MM.1S (cell line): ENCODE data around the gene B4GALNT1.

ENCODE experiments used
- DNase-seq: peaks from one replicate; pipeline ENCODE4 v3.0.0-alpha.2; 2015
- H2AFZ ChIP-seq: fragments of 300-600 bp; sonication (generic); 2 replicates; pipeline ENCODE4 v1.6.0; 2016; ENCODE audit warnings: antibody characterized with exemption, low read length
- H3F3A ChIP-seq: fragments of 300-600 bp; sonication (generic); 2 replicates; pipeline ENCODE4 v1.6.1; 2016; ENCODE audit warnings: mild to moderate bottlenecking, antibody characterized with exemption, low read length, moderate library complexity, mixed read lengths; ENCODE audit not compliant: insufficient read depth
- H3K27ac ChIP-seq: fragments of 300-600 bp; sonication (generic); 2 replicates; pipeline ENCODE4 v1.5.1; 2016; ENCODE audit warnings: mild to moderate bottlenecking, low read length
- H3K27me3 ChIP-seq: fragments of 300-600 bp; sonication (generic); replicated peaks from 2 replicates; pipeline ENCODE4 v1.6.0; 2016; ENCODE audit warnings: low read length; ENCODE audit not compliant: insufficient read depth
- H3K36me3 ChIP-seq: fragments of 300-600 bp; sonication (generic); replicated peaks from 2 replicates; pipeline ENCODE4 v1.6.1; 2016; ENCODE audit warnings: mild to moderate bottlenecking, low read length, mixed read lengths; ENCODE audit not compliant: insufficient read depth
- H3K4me1 ChIP-seq: fragments of 300-600 bp; sonication (generic); 2 replicates; pipeline ENCODE4 v1.6.1; 2016; ENCODE audit warnings: low read length, mixed read lengths
- H3K4me2 ChIP-seq: fragments of 300-600 bp; sonication (generic); 2 replicates; pipeline ENCODE4 v1.6.0; 2016; ENCODE audit warnings: low read depth, low read length
- H3K4me3 ChIP-seq: fragments of 300-600 bp; sonication (generic); 2 replicates; pipeline ENCODE4 v1.5.1; 2016; ENCODE audit warnings: low read length, mixed read lengths
- H3K79me2 ChIP-seq: fragments of 300-600 bp; sonication (generic); 2 replicates; pipeline ENCODE4 v1.6.1; 2016; ENCODE audit warnings: mixed run types, low read length, mixed read lengths
- H3K9ac ChIP-seq: fragments of 300-600 bp; sonication (generic); 2 replicates; pipeline ENCODE4 v1.6.1; 2016; ENCODE audit warnings: low read length, mixed read lengths
- H3K9me2 ChIP-seq: fragments of 300-600 bp; sonication (generic); replicated peaks from 2 replicates; pipeline ENCODE4 v1.6.1; 2016; ENCODE audit warnings: mild to moderate bottlenecking, low read length, mixed read lengths; ENCODE audit not compliant: insufficient read depth
- H3K9me3 ChIP-seq: fragments of 300-600 bp; sonication (generic); replicated peaks from 2 replicates; pipeline ENCODE4 v1.6.1; 2016; ENCODE audit warnings: mild to moderate bottlenecking, low read length, mixed read lengths; ENCODE audit not compliant: insufficient read depth
- H4K20me1 ChIP-seq: fragments of 300-600 bp; sonication (generic); 2 replicates; pipeline ENCODE4 v1.6.1; 2016; ENCODE audit warnings: mild to moderate bottlenecking, low read length, moderate library complexity, mixed read lengths; ENCODE audit not compliant: insufficient read depth
- EZH2 ChIP-seq: fragments of 300-600 bp; sonication (generic); optimal IDR thresholded peaks from 2 replicates; pipeline ENCODE3; 2017; ENCODE audit warnings: low read depth, mild to moderate bottlenecking, antibody characterized with exemption, low read length, mixed read lengths
- EZH2phosphoT487 ChIP-seq: fragments of 300-600 bp; sonication (generic); IDR thresholded peaks from 2 replicates; pipeline ENCODE4 v1.6.1; 2018; ENCODE audit warnings: antibody characterized with exemption, low read length
- TF ChIP-seq, protein P1 (sequence below): fragments of 300-600 bp; sonication (generic); IDR thresholded peaks from 2 replicates; pipeline ENCODE4 v1.5.1; 2016; ENCODE audit warnings: antibody characterized with exemption, low read length, mixed read lengths

The B4GALNT1 gene

DNA sequence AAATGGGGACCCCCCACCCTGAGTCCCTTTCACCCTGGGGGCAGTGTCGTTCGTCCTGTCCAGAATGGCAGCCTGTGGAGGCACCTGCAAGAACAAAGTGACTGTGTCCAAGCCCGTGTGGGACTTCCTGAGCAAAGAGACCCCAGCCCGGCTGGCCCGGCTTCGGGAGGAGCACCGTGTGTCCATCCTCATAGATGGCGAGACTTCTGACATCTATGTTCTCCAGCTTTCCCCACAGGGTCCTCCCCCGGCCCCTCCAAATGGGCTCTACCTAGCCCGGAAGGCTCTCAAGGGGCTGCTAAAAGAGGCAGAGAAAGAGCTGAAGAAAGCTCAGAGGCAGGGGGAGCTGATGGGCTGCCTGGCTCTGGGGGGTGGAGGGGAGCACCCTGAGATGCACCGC lies 26.2 kb downstream of the B4GALNT1 start:
- TF ChIP-seq EZH2 = no peak
- TF ChIP-seq, protein P1, sequence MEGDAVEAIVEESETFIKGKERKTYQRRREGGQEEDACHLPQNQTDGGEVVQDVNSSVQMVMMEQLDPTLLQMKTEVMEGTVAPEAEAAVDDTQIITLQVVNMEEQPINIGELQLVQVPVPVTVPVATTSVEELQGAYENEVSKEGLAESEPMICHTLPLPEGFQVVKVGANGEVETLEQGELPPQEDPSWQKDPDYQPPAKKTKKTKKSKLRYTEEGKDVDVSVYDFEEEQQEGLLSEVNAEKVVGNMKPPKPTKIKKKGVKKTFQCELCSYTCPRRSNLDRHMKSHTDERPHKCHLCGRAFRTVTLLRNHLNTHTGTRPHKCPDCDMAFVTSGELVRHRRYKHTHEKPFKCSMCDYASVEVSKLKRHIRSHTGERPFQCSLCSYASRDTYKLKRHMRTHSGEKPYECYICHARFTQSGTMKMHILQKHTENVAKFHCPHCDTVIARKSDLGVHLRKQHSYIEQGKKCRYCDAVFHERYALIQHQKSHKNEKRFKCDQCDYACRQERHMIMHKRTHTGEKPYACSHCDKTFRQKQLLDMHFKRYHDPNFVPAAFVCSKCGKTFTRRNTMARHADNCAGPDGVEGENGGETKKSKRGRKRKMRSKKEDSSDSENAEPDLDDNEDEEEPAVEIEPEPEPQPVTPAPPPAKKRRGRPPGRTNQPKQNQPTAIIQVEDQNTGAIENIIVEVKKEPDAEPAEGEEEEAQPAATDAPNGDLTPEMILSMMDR = no peak
- no peak for TF ChIP-seq EZH2phosphoT487
- H3K27me3 ChIP-seq = no peaks in the 10 kb centered on the region
- H3F3A ChIP-seq = no peaks in the 10 kb centered on the region; the same call in 1 of the 2 replicates
- no peak overlapping the region for H3K9ac ChIP-seq
- peaks cover 6% of the 10 kb centered on the region; the same call in 1 of the 2 replicates for H3K4me1 ChIP-seq
- H3K9me2 ChIP-seq = no peaks in the 10 kb centered on the region
- no peak overlapping the region for H2AFZ ChIP-seq
- H4K20me1 ChIP-seq = no peaks in the 10 kb centered on the region
- no peaks in the 10 kb centered on the region for H3K79me2 ChIP-seq
- H3K4me2 ChIP-seq = no peak overlapping the region
- H3K36me3 ChIP-seq = no peaks in the 10 kb centered on the region
- H3K9me3 ChIP-seq = no peaks in the 10 kb centered on the region
- no peak for DNase-seq
- H3K27ac ChIP-seq = no peak overlapping the region
- H3K4me3 ChIP-seq = no peak overlapping the region

DNA sequence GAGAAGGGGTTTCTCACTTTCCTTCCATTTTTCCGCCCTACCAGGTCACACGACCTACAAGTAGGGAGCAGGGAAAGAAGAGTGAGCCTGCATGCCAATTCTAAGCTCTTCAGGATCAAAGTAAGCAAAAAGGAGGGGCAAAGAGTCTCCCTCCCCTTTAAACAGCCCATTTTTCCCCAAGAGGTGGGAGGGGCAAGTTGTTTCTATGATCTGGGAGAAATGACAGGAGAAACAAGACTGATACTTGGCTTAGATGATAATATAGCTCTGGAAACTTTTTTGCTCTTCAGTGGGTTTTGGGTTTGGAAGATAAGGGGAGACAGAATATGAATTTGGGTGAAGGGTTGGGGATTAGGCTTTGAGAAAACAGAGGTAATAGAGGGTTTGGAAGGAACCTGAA lies 26.6 kb downstream of the B4GALNT1 start:
- Histone ChIP-seq H3K27me3 (no peaks in the 10 kb centered on the region), H2AFZ (no peak overlapping the region), H3K9ac (no peak overlapping the region), H3K4me1 (peaks cover 6% of the 10 kb centered on the region; the same call in 1 of the 2 replicates), H3K79me2 (no peaks in the 10 kb centered on the region), H3F3A (no peaks in the 10 kb centered on the region; the same call in 1 of the 2 replicates), H3K36me3 (no peaks in the 10 kb centered on the region), H3K27ac (no peak overlapping the region), H3K4me2 (no peak overlapping the region), H3K4me3 (no peak overlapping the region), H3K9me3 (no peaks in the 10 kb centered on the region), H3K9me2 (no peaks in the 10 kb centered on the region), H4K20me1 (no peaks in the 10 kb centered on the region)
- no peak for TF ChIP-seq EZH2phosphoT487
- no peak for TF ChIP-seq EZH2
- TF ChIP-seq, protein P1 = no peak
- DNase-seq = no peak

DNA sequence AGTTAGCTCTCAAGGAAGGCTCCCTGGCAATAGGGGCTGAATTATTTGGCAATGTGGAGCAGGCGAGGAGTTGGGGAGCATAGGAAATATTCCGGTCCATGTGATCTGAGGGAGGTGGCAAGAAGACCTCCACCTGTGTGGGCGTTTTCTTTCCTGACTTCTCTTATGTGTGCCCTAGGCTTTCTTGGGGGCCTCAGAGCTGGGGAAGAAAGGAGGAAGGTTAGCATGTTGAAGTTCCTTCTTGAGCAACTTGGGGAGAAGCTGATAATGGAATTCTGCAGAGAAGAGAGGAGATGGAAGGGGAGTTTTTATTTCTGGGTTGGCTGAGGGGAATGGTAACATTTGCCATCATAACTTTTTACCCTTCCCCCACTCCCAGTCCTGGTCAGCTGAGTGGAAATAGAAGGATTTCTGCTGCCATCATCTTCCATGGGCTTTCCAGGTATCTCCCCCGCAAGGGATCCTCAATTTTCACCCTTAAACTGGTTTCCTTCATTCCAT lies 27.1 kb downstream of the B4GALNT1 start:
- no peaks in the 10 kb centered on the region for H3K36me3 ChIP-seq
- no peaks in the 10 kb centered on the region for H3K9me3 ChIP-seq
- H3K9me2 ChIP-seq = no peaks in the 10 kb centered on the region
- H4K20me1 ChIP-seq = no peaks in the 10 kb centered on the region
- H3K9ac ChIP-seq = no peak overlapping the region
- H3K79me2 ChIP-seq = no peaks in the 10 kb centered on the region
- no peak overlapping the region for H3K4me3 ChIP-seq
- no peak overlapping the region for H3K27ac ChIP-seq
- peaks cover 6% of the 10 kb centered on the region; the same call in 1 of the 2 replicates for H3K4me1 ChIP-seq
- H3K4me2 ChIP-seq = peak overlapping the region; percentile 78; the same call in 1 of the 2 replicates
- TF ChIP-seq EZH2 = no peak
- DNase-seq = no peak
- H3K27me3 ChIP-seq = no peaks in the 10 kb centered on the region
- no peak overlapping the region for H2AFZ ChIP-seq
- no peaks in the 10 kb centered on the region; the same call in 1 of the 2 replicates for H3F3A ChIP-seq

DNA sequence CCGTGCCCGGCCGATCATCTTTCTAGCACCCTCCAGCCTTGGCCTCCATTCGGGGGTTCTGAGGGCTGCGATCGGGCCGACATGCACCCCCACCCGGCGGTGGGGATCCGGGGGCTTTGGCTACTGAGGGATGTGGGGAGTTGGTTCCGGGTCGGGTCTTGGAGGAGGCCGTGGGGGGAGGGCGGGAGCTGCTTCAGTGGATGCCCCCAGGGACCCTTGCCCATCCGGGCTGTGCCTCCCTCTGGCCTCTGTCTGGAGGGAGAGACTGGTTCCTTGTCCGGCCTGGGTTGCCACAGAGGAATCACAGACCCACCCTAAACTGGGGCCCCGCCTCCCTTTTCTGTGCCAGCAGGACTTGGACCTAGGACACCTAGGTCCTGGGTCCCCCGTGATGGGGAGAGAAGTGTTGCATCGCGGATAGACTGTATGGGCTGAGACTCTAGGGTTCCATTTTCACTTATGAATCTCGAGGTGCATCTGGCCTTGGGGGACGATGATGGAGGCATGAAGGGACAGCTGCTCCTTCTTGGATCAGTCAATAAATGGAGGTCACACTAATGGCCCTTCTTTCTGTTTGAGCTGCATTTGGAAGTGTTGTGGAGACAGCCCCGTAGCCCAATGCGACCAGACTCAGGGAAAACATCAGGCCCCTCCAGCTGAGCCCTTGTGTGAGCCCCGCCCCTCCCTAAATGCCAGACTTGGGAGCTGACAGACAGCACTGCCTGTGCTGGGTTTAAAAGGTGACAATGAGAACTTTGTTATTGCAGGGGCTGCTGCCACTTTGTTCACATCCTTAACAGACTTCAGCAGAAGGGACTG lies 27.8 kb downstream of the B4GALNT1 start:
- no peaks in the 10 kb centered on the region for H4K20me1 ChIP-seq
- no peaks in the 10 kb centered on the region for H3K9me3 ChIP-seq
- no peaks in the 10 kb centered on the region for H3K27me3 ChIP-seq
- no peaks in the 10 kb centered on the region for H3K79me2 ChIP-seq
- H3K9ac ChIP-seq = peak overlapping the region; percentile 65
- no peaks in the 10 kb centered on the region for H3K36me3 ChIP-seq
- H3K9me2 ChIP-seq = no peaks in the 10 kb centered on the region
- H3K4me3 ChIP-seq = peak overlapping the region; percentile 70
- H2AFZ ChIP-seq = peak overlapping the region; percentile 64
- DNase-seq = no peak
- TF ChIP-seq, protein P1 = no peak
- TF ChIP-seq EZH2phosphoT487 = no peak
- no peak for TF ChIP-seq EZH2
- no peaks in the 10 kb centered on the region; the same call in 1 of the 2 replicates for H3F3A ChIP-seq
- H3K4me2 ChIP-seq = peak overlapping the region; percentile 78
- H3K27ac ChIP-seq = no peak overlapping the region
- H3K4me1 ChIP-seq = peaks cover 6% of the 10 kb centered on the region; the same call in 1 of the 2 replicates
